ENCODE measurements around the gene CA12. TPM values are rescaled to one million over a fixed set of nuclear protein-coding genes. Genes with fewer than 3 reads are reported as not detected.
A peak's percentile ranks its signal among the peaks of the same experiment; 100 is the strongest.

Gene CA12
- total and polyA plus RNA-seq, 2 donors (not counting 1 experiment from before 2014, with no cell fraction given): not detected

DNA sequence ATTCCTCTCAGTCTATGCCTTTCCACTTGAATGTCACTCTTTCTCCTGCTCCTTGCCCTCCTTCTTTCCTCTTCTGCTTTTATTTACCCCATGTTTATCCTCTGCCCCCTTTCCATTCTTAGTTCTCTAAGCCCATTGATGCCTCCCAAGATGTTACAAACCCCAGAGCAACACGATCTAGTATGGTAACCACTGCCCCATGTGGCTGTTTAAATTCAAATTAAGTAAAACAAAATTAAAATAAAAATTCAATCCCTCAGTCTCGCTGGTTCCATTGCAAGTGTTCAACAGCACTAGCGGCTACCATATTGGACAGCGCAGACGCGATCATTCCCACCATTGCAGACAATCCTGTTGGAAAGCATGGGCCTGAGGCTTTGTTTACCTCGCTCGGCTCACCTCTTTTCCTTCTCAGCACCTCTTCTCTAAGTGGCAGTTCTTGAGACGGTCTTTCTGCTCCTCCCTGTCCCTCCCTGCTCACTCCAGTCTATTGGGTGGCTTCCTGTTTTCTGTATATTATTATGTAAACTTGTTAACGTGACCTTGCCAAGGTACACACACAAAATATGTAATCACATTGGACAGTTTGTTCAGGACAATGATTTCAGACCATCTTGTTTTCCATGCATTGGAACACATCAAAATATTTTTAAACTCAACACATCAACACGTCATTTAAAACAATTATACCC, 21.8 kb upstream of the CA12 start:
- H3K9me3 Mint-ChIP-seq (ENCODE audit: insufficient read depth): no peaks in the 10 kb centered on the region
- H3K4me2 ChIP-seq (replicated peaks; ENCODE audit: low read depth, low read length, poor library complexity, severe bottlenecking): no peak overlapping the region
- ATAC-seq (ENCODE audit: low read depth) (no peak), DNase-seq (no peak)
- no peak overlapping the region for H3K9ac ChIP-seq (ENCODE audit: low read length)
- H3K27me3 Mint-ChIP-seq: peaks cover 3% of the 10 kb centered on the region
- H4K20me1 ChIP-seq (ENCODE audit: control insufficient read depth, insufficient read depth, low read length, poor library complexity, severe bottlenecking): no peaks in the 10 kb centered on the region
- intact Hi-C loops (cut with micrococcal nuclease): loop anchor here (1.0 to 2.0 kb wide), 3 partner anchors 115 to 310 kb away; no protein-coding TSS in a partner anchor
- H3K79me2 ChIP-seq (ENCODE audit: control insufficient read depth, insufficient read depth, low read length): no peaks in the 10 kb centered on the region
- H3K27ac Mint-ChIP-seq: no peak overlapping the region
- TF ChIP-seq, protein P1, sequence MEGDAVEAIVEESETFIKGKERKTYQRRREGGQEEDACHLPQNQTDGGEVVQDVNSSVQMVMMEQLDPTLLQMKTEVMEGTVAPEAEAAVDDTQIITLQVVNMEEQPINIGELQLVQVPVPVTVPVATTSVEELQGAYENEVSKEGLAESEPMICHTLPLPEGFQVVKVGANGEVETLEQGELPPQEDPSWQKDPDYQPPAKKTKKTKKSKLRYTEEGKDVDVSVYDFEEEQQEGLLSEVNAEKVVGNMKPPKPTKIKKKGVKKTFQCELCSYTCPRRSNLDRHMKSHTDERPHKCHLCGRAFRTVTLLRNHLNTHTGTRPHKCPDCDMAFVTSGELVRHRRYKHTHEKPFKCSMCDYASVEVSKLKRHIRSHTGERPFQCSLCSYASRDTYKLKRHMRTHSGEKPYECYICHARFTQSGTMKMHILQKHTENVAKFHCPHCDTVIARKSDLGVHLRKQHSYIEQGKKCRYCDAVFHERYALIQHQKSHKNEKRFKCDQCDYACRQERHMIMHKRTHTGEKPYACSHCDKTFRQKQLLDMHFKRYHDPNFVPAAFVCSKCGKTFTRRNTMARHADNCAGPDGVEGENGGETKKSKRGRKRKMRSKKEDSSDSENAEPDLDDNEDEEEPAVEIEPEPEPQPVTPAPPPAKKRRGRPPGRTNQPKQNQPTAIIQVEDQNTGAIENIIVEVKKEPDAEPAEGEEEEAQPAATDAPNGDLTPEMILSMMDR (IDR thresholded peaks at IDR 0.05): no peak
- H3K4me3 Mint-ChIP-seq: no peak overlapping the region
- no peaks in the 10 kb centered on the region for H3K9me3 ChIP-seq (ENCODE audit: control extremely low read depth in 1 of 3, control insufficient read depth in 2 of 3, insufficient read depth in 1 of 3, low read length in 2 of 3)
- peaks cover 11% of the 10 kb centered on the region for H3K4me1 Mint-ChIP-seq
- no peaks in the 10 kb centered on the region for H3K27me3 ChIP-seq (replicated peaks in 1 of 4; ENCODE audit: control extremely low read depth in 1 of 4, control insufficient read depth in 3 of 4, insufficient read depth in 4 of 4, low read length in 3 of 4)
- 91% methylated on average over 5 of the region's 11 CpGs for WGBS (ENCODE audit: insufficient coverage)
- H2AFZ ChIP-seq (ENCODE audit: insufficient read depth, low read depth, low read length, poor library complexity, severe bottlenecking): no peak overlapping the region
- ChIA-PET CTCF (interaction anchor here (0.8 to 3.3 kb wide), 19 partner anchors 9 to 356 kb away, joined by 3 to 40 read pairs (median 4); partner anchors contain the start of gene RPS27L), POLR2A (no interaction called here)
- H3K4me1 ChIP-seq (ENCODE audit: control insufficient read depth in 2 of 2, insufficient read depth in 2 of 2, low read length in 2 of 2): peaks cover 0 to 4% of the 10 kb centered on the region in 2 donors
- no peak overlapping the region for H3K4me3 ChIP-seq (ENCODE audit: control extremely low read depth in 1 of 5, extremely low read depth in 1 of 5, insufficient read depth in 1 of 5, low read depth in 2 of 5, low read length in 4 of 5)
- no peaks in the 10 kb centered on the region for H3K36me3 ChIP-seq (replicated peaks in 1 of 2; ENCODE audit: control extremely low read depth in 1 of 2, control insufficient read depth in 1 of 2, extremely low read depth in 1 of 2, insufficient read depth in 2 of 2, low read length in 1 of 2)
- H3K27ac ChIP-seq (ENCODE audit: low read length in 2 of 2): no peak overlapping the region

DNA sequence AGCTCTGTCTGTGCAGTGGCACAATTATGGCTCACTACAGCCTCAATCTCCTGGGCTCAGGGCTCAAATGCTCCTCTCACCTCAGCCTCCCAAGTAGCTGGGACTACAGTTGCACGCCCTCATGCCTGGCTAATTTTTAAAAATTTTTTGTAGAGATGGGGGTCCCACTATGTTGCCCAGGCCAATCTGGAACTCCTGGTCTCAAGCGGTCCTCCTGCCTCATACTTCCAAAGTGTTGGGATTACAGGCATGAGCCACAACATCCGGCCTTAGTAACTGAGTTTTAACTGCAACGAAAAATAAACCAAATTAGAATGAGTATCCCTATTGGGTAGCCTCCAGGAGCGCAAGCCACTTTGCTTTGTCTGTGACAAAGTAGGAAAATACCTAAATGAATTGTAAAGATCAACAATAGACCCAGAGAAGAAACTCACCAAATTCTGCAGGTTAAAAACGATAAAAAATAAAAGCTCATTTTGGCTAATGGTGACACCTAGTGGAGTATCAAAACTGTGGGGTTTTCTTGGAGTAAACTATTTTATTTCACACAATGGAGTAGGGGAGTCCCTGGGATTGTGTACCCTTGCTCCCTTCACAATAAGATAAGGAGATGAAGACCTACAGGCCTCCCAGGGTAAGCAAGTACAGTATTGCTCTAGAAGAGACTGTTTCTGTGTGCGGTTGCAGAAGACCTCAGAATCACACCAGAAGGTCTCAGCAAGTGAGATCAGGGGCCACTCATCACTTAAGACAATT, 21.0 kb upstream of the CA12 start:
- H3K4me3 ChIP-seq (ENCODE audit: control extremely low read depth in 1 of 5, extremely low read depth in 1 of 5, insufficient read depth in 1 of 5, low read depth in 2 of 5, low read length in 4 of 5): no peak overlapping the region
- Mint-ChIP-seq H3K27me3 (peaks cover 5% of the 10 kb centered on the region), H3K27ac (no peak overlapping the region), H3K9me3 (ENCODE audit: insufficient read depth) (no peaks in the 10 kb centered on the region), H3K4me1 (peaks cover 11% of the 10 kb centered on the region), H3K4me3 (no peak overlapping the region)
- H3K27me3 ChIP-seq (replicated peaks in 1 of 4; ENCODE audit: control extremely low read depth in 1 of 4, control insufficient read depth in 3 of 4, insufficient read depth in 4 of 4, low read length in 3 of 4): no peaks in the 10 kb centered on the region
- H4K20me1 ChIP-seq (ENCODE audit: control insufficient read depth, insufficient read depth, low read length, poor library complexity, severe bottlenecking): no peaks in the 10 kb centered on the region
- no peaks in the 10 kb centered on the region for H3K36me3 ChIP-seq (replicated peaks in 1 of 2; ENCODE audit: control extremely low read depth in 1 of 2, control insufficient read depth in 1 of 2, extremely low read depth in 1 of 2, insufficient read depth in 2 of 2, low read length in 1 of 2)
- H2AFZ ChIP-seq (ENCODE audit: insufficient read depth, low read depth, low read length, poor library complexity, severe bottlenecking): no peak overlapping the region
- DNase-seq (peak; percentile 55), ATAC-seq (ENCODE audit: low read depth) (peak; percentile 36)
- no peak overlapping the region for H3K4me2 ChIP-seq (replicated peaks; ENCODE audit: low read depth, low read length, poor library complexity, severe bottlenecking)
- peaks cover 0 to 4% of the 10 kb centered on the region in 2 donors for H3K4me1 ChIP-seq (ENCODE audit: control insufficient read depth in 2 of 2, insufficient read depth in 2 of 2, low read length in 2 of 2)
- CTCF ChIA-PET: interaction anchor here (0.6 to 2.9 kb wide), 16 partner anchors 10 to 355 kb away, joined by 3 to 26 read pairs (median 4); partner anchors contain the start of gene RPS27L
- no peak overlapping the region for H3K9ac ChIP-seq (ENCODE audit: low read length)
- no peak overlapping the region for H3K27ac ChIP-seq (ENCODE audit: low read length in 2 of 2)
- 100% methylated on average over 2 of the region's 7 CpGs for WGBS (ENCODE audit: insufficient coverage)
- no peaks in the 10 kb centered on the region for H3K9me3 ChIP-seq (ENCODE audit: control extremely low read depth in 1 of 3, control insufficient read depth in 2 of 3, insufficient read depth in 1 of 3, low read length in 2 of 3)
- POLR2A ChIA-PET: no interaction called here
- no peaks in the 10 kb centered on the region for H3K79me2 ChIP-seq (ENCODE audit: control insufficient read depth, insufficient read depth, low read length)
- intact Hi-C loops (cut with micrococcal nuclease): loop anchor here (1.0 to 2.0 kb wide), 4 partner anchors 114 to 354 kb away; no protein-coding TSS in a partner anchor
- TF ChIP-seq, protein P1 (IDR thresholded peaks at IDR 0.05): peak; percentile 70
- no peak for TF ChIP-seq EZH2 (IDR thresholded peaks at IDR 0.05; ENCODE audit: borderline replicate concordance, insufficient read depth, low read depth, low read length, poor library complexity, severe bottlenecking)
